Activated CD4-positive, alpha-beta T cell treated with anti-CD3 and anti-CD28 coated beads, Interleukin-2, amount 10 ng/mL, durations not matched to agents 24 days and 14 days (primary cell): ENCODE data around the gene UBE2L6. TPM values are rescaled to one million over a fixed set of nuclear protein-coding genes. Genes with fewer than 3 reads are reported as not detected.

Source experiments
- DNase-seq: peaks from one replicate; pipeline ENCODE4 v3.0.0; 2022
- H3K27ac Mint-ChIP-seq: one replicate; pipeline ENCODE4 v1.8.0; 2022; ENCODE audit warnings: mild to moderate bottlenecking, mixed read lengths
- H3K27me3 Mint-ChIP-seq: one replicate; pipeline ENCODE4 v1.8.0; 2022; ENCODE audit warnings: mixed read lengths
- H3K36me3 Mint-ChIP-seq: one replicate; pipeline ENCODE4 v1.8.0; 2022; ENCODE audit warnings: low read depth, mild to moderate bottlenecking, mixed read lengths
- H3K4me1 Mint-ChIP-seq: one replicate; pipeline ENCODE4 v1.8.0; 2021; ENCODE audit warnings: mixed read lengths
- H3K4me3 Mint-ChIP-seq: one replicate; pipeline ENCODE4 v1.8.0; 2022; ENCODE audit warnings: mild to moderate bottlenecking, moderate library complexity, mixed read lengths
- H3K9me3 Mint-ChIP-seq: one replicate; pipeline ENCODE4 v1.8.0; 2021; ENCODE audit warnings: mixed read lengths
- intact Hi-C: fragments of 100-400 bp; cut with micrococcal nuclease; formaldehyde crosslinking; loops from one replicate; pipeline ENCODE4 v1.15.1; 2023
- total RNA-seq: library from RNA; stranded (reverse); gene quantifications from 2 replicates; pipeline ENCODE4 v1.2.3, GENCODE V29; 2022

The UBE2L6 gene
- total RNA-seq, 1 donor from 2014 or later, result 151 TPM

- Mint-ChIP-seq H3K9me3 (no peaks in the 10 kb centered on the region), H3K4me3 (no peak overlapping the region), H3K36me3 (no peaks in the 10 kb centered on the region), H3K27me3 (peaks cover 2% of the 10 kb centered on the region), H3K27ac (no peak overlapping the region), H3K4me1 (no peaks in the 10 kb centered on the region)
- DNase-seq, result no peak
- intact Hi-C loops, result no loop called here
Measured at GRCh38 chr11:57588046-57588710, 20.7 kb upstream of the UBE2L6 start.

- Mint-ChIP-seq H3K36me3 (no peaks in the 10 kb centered on the region), H3K27ac (no peak overlapping the region)
Measured at GRCh38 chr11:57586711-57587245, 19.3 kb upstream of the UBE2L6 start.

GRCh38 chr11:57585301-57585700, 17.8 kb upstream of the UBE2L6 start:
- Mint-ChIP-seq H3K27ac (no peak overlapping the region), H3K4me1 (no peaks in the 10 kb centered on the region), H3K4me3 (no peak overlapping the region), H3K9me3 (no peaks in the 10 kb centered on the region), H3K36me3 (no peaks in the 10 kb centered on the region), H3K27me3 (peaks cover 1% of the 10 kb centered on the region)
- intact Hi-C loops, result no loop called here
- no peak for DNase-seq

More at GRCh38 chr11:57586711-57587245, 19.3 kb upstream of the UBE2L6 start:
- H3K9me3 Mint-ChIP-seq, result no peaks in the 10 kb centered on the region
- H3K4me1 Mint-ChIP-seq, result no peaks in the 10 kb centered on the region
- intact Hi-C loops, result no loop called here
- H3K4me3 Mint-ChIP-seq, result no peak overlapping the region
- DNase-seq, result no peak
- H3K27me3 Mint-ChIP-seq, result peaks cover 2% of the 10 kb centered on the region

GRCh38 chr11:57584341-57584740, 16.9 kb upstream of the UBE2L6 start:
- H3K27me3 Mint-ChIP-seq, result peaks cover 5% of the 10 kb centered on the region
- H3K4me3 Mint-ChIP-seq, result no peak overlapping the region
- no peak for DNase-seq
- H3K4me1 Mint-ChIP-seq, result no peaks in the 10 kb centered on the region
- no peaks in the 10 kb centered on the region for H3K36me3 Mint-ChIP-seq
- no peak overlapping the region for H3K27ac Mint-ChIP-seq
- no peaks in the 10 kb centered on the region for H3K9me3 Mint-ChIP-seq
- intact Hi-C loops, result no loop called here

- DNase-seq, result no peak
- intact Hi-C loops, result no loop called here
- Mint-ChIP-seq H3K27ac (no peak overlapping the region), H3K36me3 (no peaks in the 10 kb centered on the region), H3K9me3 (no peaks in the 10 kb centered on the region), H3K27me3 (peaks cover 12% of the 10 kb centered on the region), H3K4me3 (no peak overlapping the region), H3K4me1 (peaks cover 9% of the 10 kb centered on the region)
Measured at GRCh38 chr11:57574061-57574460, 6.6 kb upstream of the UBE2L6 start.

GRCh38 chr11:57571606-57572005, 4.1 kb upstream of the UBE2L6 start:
- Mint-ChIP-seq H3K4me3 (no peak overlapping the region), H3K27ac (peak overlapping the region; percentile 29), H3K4me1 (peaks cover 16% of the 10 kb centered on the region), H3K36me3 (no peaks in the 10 kb centered on the region), H3K9me3 (no peaks in the 10 kb centered on the region), H3K27me3 (peaks cover 7% of the 10 kb centered on the region)
- DNase-seq, result no peak
- intact Hi-C loops, result no loop called here

- peak overlapping the region; percentile 97 for H3K27ac Mint-ChIP-seq
- H3K4me1 Mint-ChIP-seq, result peaks cover 35% of the 10 kb centered on the region
Measured at GRCh38 chr11:57568330-57568766, 876 bp upstream of the UBE2L6 start.

GRCh38 chr11:57566905-57567514, 462 bp downstream of the UBE2L6 start:
- Mint-ChIP-seq H3K36me3 (peaks cover 19% of the 10 kb centered on the region), H3K27ac (peak overlapping the region; percentile 91), H3K4me3 (peak overlapping the region; percentile 99), H3K4me1 (peaks cover 46% of the 10 kb centered on the region), H3K9me3 (no peaks in the 10 kb centered on the region), H3K27me3 (no peaks in the 10 kb centered on the region)
- DNase-seq, result peak; percentile 88
- intact Hi-C loops, result loop anchor here (1.0 to 10.0 kb wide), 8 partner anchors 36 to 1578 kb away; partner anchors contain the start of genes FAM111A, MED19, TMX2 and ZFP91

More at GRCh38 chr11:57568330-57568766, 876 bp upstream of the UBE2L6 start:
- Mint-ChIP-seq H3K9me3 (no peaks in the 10 kb centered on the region), H3K27me3 (no peaks in the 10 kb centered on the region), H3K36me3 (peaks cover 11% of the 10 kb centered on the region), H3K4me3 (peak overlapping the region; percentile 99)
- intact Hi-C loops, result loop anchor here (1.0 to 10.0 kb wide), 6 partner anchors 73 to 1576 kb away; partner anchors contain the start of genes CLP1, FAM111A and SELENOH
- peak; percentile 97 for DNase-seq

GRCh38 chr11:57566005-57566904, 1.2 kb downstream of the UBE2L6 start:
- H3K36me3 Mint-ChIP-seq, result peaks cover 25% of the 10 kb centered on the region
- peak; percentile 88 for DNase-seq
- H3K9me3 Mint-ChIP-seq, result no peaks in the 10 kb centered on the region
- peaks cover 46% of the 10 kb centered on the region for H3K4me1 Mint-ChIP-seq
- peak overlapping the region; percentile 99 for H3K4me3 Mint-ChIP-seq
- H3K27me3 Mint-ChIP-seq, result no peaks in the 10 kb centered on the region
- intact Hi-C loops, result loop anchor here (1.0 to 10.0 kb wide), 7 partner anchors 35 to 1579 kb away; partner anchors contain the start of genes FAM111A, MED19, TMX2 and ZFP91
- H3K27ac Mint-ChIP-seq, result peak overlapping the region; percentile 91

GRCh38 chr11:57562596-57562995, 4.9 kb downstream of the UBE2L6 start:
- intact Hi-C loops, result loop anchor here (10.0 kb wide), 1 partner anchor 1582 kb away; the partner anchor contains the start of gene FAM111A
- H3K4me1 Mint-ChIP-seq, result peaks cover 42% of the 10 kb centered on the region
- H3K9me3 Mint-ChIP-seq, result no peaks in the 10 kb centered on the region
- DNase-seq, result no peak
- H3K36me3 Mint-ChIP-seq, result peaks cover 50% of the 10 kb centered on the region
- H3K4me3 Mint-ChIP-seq, result peak overlapping the region; percentile 16
- H3K27me3 Mint-ChIP-seq, result no peaks in the 10 kb centered on the region
- peak overlapping the region; percentile 84 for H3K27ac Mint-ChIP-seq

- H3K27ac Mint-ChIP-seq, result no peak overlapping the region
- no peak overlapping the region for H3K4me3 Mint-ChIP-seq
- DNase-seq, result no peak
- intact Hi-C loops, result loop anchor here (10.0 kb wide), 1 partner anchor 1585 kb away; the partner anchor contains the start of gene FAM111A
- no peaks in the 10 kb centered on the region for H3K27me3 Mint-ChIP-seq
- peaks cover 70% of the 10 kb centered on the region for H3K36me3 Mint-ChIP-seq
- no peaks in the 10 kb centered on the region for H3K9me3 Mint-ChIP-seq
- peaks cover 40% of the 10 kb centered on the region for H3K4me1 Mint-ChIP-seq
Measured at GRCh38 chr11:57560146-57560545, 7.3 kb downstream of the UBE2L6 start.

- Mint-ChIP-seq H3K9me3 (no peaks in the 10 kb centered on the region), H3K4me3 (no peak overlapping the region), H3K4me1 (peaks cover 7% of the 10 kb centered on the region), H3K36me3 (peaks cover 80% of the 10 kb centered on the region), H3K27me3 (no peaks in the 10 kb centered on the region), H3K27ac (no peak overlapping the region)
- no peak for DNase-seq
- intact Hi-C loops, result no loop called here
Measured at GRCh38 chr11:57556041-57556440, 11.4 kb downstream of the UBE2L6 start.

- Mint-ChIP-seq H3K27ac (peak overlapping the region; percentile 31), H3K27me3 (no peaks in the 10 kb centered on the region), H3K4me3 (no peak overlapping the region), H3K36me3 (peaks cover 83% of the 10 kb centered on the region), H3K9me3 (no peaks in the 10 kb centered on the region), H3K4me1 (peaks cover 5% of the 10 kb centered on the region)
- DNase-seq, result no peak
- intact Hi-C loops, result no loop called here
Measured at GRCh38 chr11:57555393-57555792, 12.1 kb downstream of the UBE2L6 start.
